Neural cell (in vitro differentiated cells): ENCODE measurements around the gene TAF6. TPM values are rescaled to one million over a fixed set of nuclear protein-coding genes. Genes with fewer than 3 reads are reported as not detected.

ENCODE experiments used
- H2AFZ ChIP-seq: fragments of 200-600, 300-800 bp; sonication (generic), shearing (Covaris generic); 2 replicates; pipeline ENCODE4 v1.6.0; 2014; ENCODE audit warnings: low read depth, mild to moderate bottlenecking, antibody characterized with exemption, low read length, moderate library complexity
- H3F3A ChIP-seq: fragments of 200-600 bp; shearing (Covaris generic); 2 replicates; pipeline ENCODE4 v1.6.1; 2016; ENCODE audit warnings: mild to moderate bottlenecking, moderate library complexity, mixed read lengths, antibody characterized with exemption, low read length; ENCODE audit not compliant: insufficient read depth, poor library complexity, severe bottlenecking
- H3K27ac ChIP-seq: fragments of 200-600, 300-800 bp; sonication (generic), shearing (Covaris generic); 2 replicates; pipeline ENCODE4 v1.5.1; 2014; ENCODE audit warnings: mild to moderate bottlenecking, low read length, moderate library complexity
- H3K27me3 ChIP-seq: fragments of 300-800, 200-600 bp; sonication (generic), shearing (Covaris generic); 2 replicates; pipeline ENCODE4 v1.6.0; 2014; ENCODE audit warnings: mild to moderate bottlenecking, low read depth, low read length, moderate library complexity; ENCODE audit not compliant: insufficient read depth
- H3K36me3 ChIP-seq: fragments of 300-800, 200-600 bp; sonication (generic), shearing (Covaris generic); 2 replicates; pipeline ENCODE4 v1.5.1; 2014; ENCODE audit warnings: mild to moderate bottlenecking, antibody characterized with exemption, low read length, moderate library complexity; ENCODE audit not compliant: insufficient read depth
- H3K4me2 ChIP-seq: fragments of 300-800, 200-600 bp; sonication (generic), shearing (Covaris generic); 2 replicates; pipeline ENCODE4 v1.6.0; 2014; ENCODE audit warnings: mild to moderate bottlenecking, low read length
- H3K4me3 ChIP-seq: fragments of 300-800, 200-600 bp; sonication (generic), shearing (Covaris generic); 2 replicates; pipeline ENCODE4 v1.5.1; 2014; ENCODE audit warnings: mild to moderate bottlenecking, low read length, moderate library complexity
- H3K79me2 ChIP-seq: fragments of 200-600 bp; shearing (Covaris generic); replicated peaks from 2 replicates; pipeline ENCODE4 v1.6.0; 2014; ENCODE audit warnings: mild to moderate bottlenecking, low read length, moderate library complexity; ENCODE audit not compliant: insufficient read depth
- H3K9ac ChIP-seq: fragments of 300-800, 200-600 bp; sonication (generic), shearing (Covaris generic); 2 replicates; pipeline ENCODE4 v1.6.1; 2016; ENCODE audit warnings: mild to moderate bottlenecking, low read length, mixed read lengths
- H3K9me2 ChIP-seq: fragments of 200-600 bp; shearing (Covaris generic); 2 replicates; pipeline ENCODE4 v1.6.1; 2016; ENCODE audit warnings: mild to moderate bottlenecking, low read length, mixed read lengths; ENCODE audit not compliant: insufficient read depth
- H3K9me3 ChIP-seq: fragments of 200-600, 300-800 bp; sonication (generic), shearing (Covaris generic); 2 replicates; pipeline ENCODE4 v1.6.1; 2016; ENCODE audit warnings: mild to moderate bottlenecking, mixed run types, low read length, moderate library complexity, mixed read lengths
- H4K20me1 ChIP-seq: fragments of 200-600 bp; shearing (Covaris generic); 2 replicates; pipeline ENCODE4 v1.6.1; 2016; ENCODE audit warnings: mild to moderate bottlenecking, mixed run types; ENCODE audit not compliant: insufficient read depth
- EP300 ChIP-seq: fragments of 450-650 bp; conservative IDR thresholded peaks from 2 replicates; pipeline ENCODE4 v1.6.1; 2014; ENCODE audit warnings: antibody characterized with exemption, mild to moderate bottlenecking, moderate library complexity; ENCODE audit not compliant: poor library complexity, severe bottlenecking
- EZH2 ChIP-seq: fragments of 200-600, 300-800 bp; shearing (Covaris generic), sonication (generic); IDR thresholded peaks from 2 replicates; pipeline ENCODE4 v1.6.1; 2014; ENCODE audit warnings: antibody characterized with exemption, low read length, borderline replicate concordance, mild to moderate bottlenecking; ENCODE audit not compliant: insufficient read depth, poor library complexity, severe bottlenecking
- MXI1 ChIP-seq: fragments of 450-650 bp; conservative IDR thresholded peaks from 2 replicates; pipeline ENCODE4 v1.6.1; 2014; ENCODE audit warnings: antibody characterized with exemption, mild to moderate bottlenecking; ENCODE audit not compliant: poor library complexity, severe bottlenecking
- POLR2AphosphoS5 ChIP-seq: IDR thresholded peaks from 2 replicates; pipeline ENCODE4 v1.6.1; 2012
- RAD21 ChIP-seq: fragments of 450-650 bp; conservative IDR thresholded peaks from 2 replicates; pipeline ENCODE4 v1.6.1; 2014; ENCODE audit warnings: antibody characterized with exemption, mild to moderate bottlenecking, moderate library complexity
- SMC3 ChIP-seq: fragments of 450-650 bp; conservative IDR thresholded peaks from 2 replicates; pipeline ENCODE4 v1.6.1; 2014; ENCODE audit warnings: antibody characterized with exemption, mild to moderate bottlenecking, moderate library complexity; ENCODE audit not compliant: poor library complexity
- TAF1 ChIP-seq: IDR thresholded peaks from 2 replicates; pipeline ENCODE4 v1.6.1; 2012; ENCODE audit warnings: low read depth
- polyA plus RNA-seq: library from polyadenylated mRNA; depleted of rRNA; stranded (reverse); fragments of >200 nt; gene quantifications from 2 replicates; pipeline ENCODE4 v1.2.3, GENCODE V29; 2014
- TF ChIP-seq, protein P1 (sequence below): fragments of 450-650 bp; IDR thresholded peaks from 2 replicates; pipeline ENCODE4 v1.5.1; 2014; ENCODE audit warnings: antibody characterized with exemption, mild to moderate bottlenecking, moderate library complexity; ENCODE audit not compliant: poor library complexity, severe bottlenecking
- TF ChIP-seq, protein P2 (sequence below): IDR thresholded peaks from 2 replicates; pipeline ENCODE4 v1.6.1; 2012; ENCODE audit warnings: borderline replicate concordance

TAF6 gene
- polyA plus RNA-seq, 1 donor from 2014 or later: 23.4 TPM

DNA sequence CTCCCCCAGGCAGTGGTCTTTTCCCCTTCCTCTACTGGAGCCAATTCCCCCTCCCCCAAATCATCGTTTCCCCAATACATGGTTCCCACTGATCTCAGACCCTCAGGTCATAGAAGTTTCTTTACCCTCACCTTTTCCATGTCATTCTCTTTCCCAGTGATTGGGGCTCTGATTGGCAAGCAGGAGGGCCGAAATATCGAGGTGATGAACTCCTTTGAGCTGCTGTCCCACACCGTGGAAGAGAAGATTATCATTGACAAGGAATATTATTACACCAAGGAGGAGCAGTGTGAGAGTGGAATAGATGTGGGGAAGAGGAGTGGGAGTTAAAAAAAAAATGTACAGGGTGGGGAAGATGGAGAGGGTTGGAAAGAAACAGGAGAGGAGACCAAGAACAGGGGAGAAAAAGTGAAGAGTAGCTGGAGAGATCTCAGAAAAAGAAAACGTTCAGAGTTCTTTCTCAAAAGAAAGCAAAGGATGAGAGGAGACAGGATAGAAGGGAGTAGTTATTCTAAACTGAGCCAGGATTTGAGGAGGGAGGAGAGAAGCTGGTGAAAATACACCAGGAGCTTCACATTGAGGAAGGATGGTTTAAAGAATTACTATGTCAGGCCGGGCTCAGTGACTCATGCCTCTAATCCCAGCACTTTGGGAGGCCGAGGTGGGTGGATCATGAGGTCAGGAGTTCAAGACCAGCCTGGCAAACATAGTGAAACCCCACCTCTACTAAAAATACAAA, 29.5 kb downstream of the TAF6 start:
- Histone ChIP-seq H3K36me3 (no peaks in the 10 kb centered on the region), H3K79me2 (peaks cover 4% of the 10 kb centered on the region), H3K27ac (peak overlapping the region; percentile 83), H3F3A (no peaks in the 10 kb centered on the region), H3K9me3 (no peaks in the 10 kb centered on the region), H3K4me3 (peak overlapping the region; percentile 90), H3K9me2 (no peaks in the 10 kb centered on the region), H3K27me3 (no peaks in the 10 kb centered on the region), H4K20me1 (no peaks in the 10 kb centered on the region), H2AFZ (no peak overlapping the region), H3K4me2 (peak overlapping the region; percentile 56), H3K9ac (peak overlapping the region; percentile 82)
- TF ChIP-seq, protein P1, sequence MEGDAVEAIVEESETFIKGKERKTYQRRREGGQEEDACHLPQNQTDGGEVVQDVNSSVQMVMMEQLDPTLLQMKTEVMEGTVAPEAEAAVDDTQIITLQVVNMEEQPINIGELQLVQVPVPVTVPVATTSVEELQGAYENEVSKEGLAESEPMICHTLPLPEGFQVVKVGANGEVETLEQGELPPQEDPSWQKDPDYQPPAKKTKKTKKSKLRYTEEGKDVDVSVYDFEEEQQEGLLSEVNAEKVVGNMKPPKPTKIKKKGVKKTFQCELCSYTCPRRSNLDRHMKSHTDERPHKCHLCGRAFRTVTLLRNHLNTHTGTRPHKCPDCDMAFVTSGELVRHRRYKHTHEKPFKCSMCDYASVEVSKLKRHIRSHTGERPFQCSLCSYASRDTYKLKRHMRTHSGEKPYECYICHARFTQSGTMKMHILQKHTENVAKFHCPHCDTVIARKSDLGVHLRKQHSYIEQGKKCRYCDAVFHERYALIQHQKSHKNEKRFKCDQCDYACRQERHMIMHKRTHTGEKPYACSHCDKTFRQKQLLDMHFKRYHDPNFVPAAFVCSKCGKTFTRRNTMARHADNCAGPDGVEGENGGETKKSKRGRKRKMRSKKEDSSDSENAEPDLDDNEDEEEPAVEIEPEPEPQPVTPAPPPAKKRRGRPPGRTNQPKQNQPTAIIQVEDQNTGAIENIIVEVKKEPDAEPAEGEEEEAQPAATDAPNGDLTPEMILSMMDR: no peak
- TF ChIP-seq POLR2AphosphoS5: no peak
- TF ChIP-seq EZH2: no peak
- no peak for TF ChIP-seq RAD21
- TF ChIP-seq TAF1: no peak
- no peak for TF ChIP-seq EP300
- TF ChIP-seq, protein P2, sequence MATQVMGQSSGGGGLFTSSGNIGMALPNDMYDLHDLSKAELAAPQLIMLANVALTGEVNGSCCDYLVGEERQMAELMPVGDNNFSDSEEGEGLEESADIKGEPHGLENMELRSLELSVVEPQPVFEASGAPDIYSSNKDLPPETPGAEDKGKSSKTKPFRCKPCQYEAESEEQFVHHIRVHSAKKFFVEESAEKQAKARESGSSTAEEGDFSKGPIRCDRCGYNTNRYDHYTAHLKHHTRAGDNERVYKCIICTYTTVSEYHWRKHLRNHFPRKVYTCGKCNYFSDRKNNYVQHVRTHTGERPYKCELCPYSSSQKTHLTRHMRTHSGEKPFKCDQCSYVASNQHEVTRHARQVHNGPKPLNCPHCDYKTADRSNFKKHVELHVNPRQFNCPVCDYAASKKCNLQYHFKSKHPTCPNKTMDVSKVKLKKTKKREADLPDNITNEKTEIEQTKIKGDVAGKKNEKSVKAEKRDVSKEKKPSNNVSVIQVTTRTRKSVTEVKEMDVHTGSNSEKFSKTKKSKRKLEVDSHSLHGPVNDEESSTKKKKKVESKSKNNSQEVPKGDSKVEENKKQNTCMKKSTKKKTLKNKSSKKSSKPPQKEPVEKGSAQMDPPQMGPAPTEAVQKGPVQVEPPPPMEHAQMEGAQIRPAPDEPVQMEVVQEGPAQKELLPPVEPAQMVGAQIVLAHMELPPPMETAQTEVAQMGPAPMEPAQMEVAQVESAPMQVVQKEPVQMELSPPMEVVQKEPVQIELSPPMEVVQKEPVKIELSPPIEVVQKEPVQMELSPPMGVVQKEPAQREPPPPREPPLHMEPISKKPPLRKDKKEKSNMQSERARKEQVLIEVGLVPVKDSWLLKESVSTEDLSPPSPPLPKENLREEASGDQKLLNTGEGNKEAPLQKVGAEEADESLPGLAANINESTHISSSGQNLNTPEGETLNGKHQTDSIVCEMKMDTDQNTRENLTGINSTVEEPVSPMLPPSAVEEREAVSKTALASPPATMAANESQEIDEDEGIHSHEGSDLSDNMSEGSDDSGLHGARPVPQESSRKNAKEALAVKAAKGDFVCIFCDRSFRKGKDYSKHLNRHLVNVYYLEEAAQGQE: no peak
- no peak for TF ChIP-seq SMC3

DNA sequence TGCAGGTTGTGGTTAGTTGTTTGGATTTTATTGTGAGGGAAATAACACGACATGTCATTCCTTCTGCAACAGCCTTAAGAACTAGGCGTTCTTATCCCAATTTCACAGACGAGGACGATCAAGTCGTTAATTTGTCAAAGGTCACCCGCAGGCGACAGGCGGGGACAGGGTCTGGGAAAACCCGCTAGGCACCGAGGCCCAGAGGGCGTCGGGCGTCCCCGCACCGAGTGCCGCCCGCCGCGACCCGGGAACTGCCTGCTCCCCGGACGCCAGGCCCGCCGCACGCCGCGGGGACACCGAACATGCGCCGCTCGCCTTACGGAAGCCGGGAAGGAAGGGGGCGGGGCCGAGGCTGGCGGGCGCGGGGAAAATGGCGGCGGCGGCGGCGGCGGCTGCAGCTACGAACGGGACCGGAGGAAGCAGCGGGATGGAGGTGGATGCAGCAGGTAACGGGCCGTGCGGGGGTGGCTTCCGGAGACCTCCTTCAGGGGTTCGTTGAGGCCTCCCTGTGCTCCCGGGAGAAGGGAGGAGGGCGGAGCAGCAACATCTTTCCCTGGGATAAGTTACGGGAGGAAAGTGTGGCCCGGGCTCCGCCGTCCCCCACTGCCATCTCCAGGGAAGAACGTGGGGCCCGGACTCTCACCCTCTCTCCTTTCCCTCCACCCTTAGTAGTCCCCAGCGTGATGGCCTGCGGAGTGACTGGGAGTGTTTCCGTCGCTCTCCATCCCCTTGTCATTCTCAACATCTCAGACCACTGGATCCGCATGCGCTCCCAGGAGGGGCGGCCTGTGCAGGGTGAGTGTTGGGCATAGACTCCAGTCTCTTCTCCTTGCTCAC, 30.3 kb downstream of the TAF6 start, which contains the start of gene COPS6:
COPS6 (plus strand) TSS at position 349 of the 837 bp plus-strand sequence; CDS start at position 371, 22 bp downstream.
- Histone ChIP-seq H3K4me2 (peak within 1 kb of the TSS; percentile 66), H3K36me3 (no peaks in the 10 kb centered on the region), H2AFZ (peak within 1 kb of the TSS; percentile 54), H3K27ac (peak within 1 kb of the TSS; percentile 83), H4K20me1 (no peaks in the 10 kb centered on the region), H3K9me3 (no peaks in the 10 kb centered on the region), H3K9ac (peak within 1 kb of the TSS; percentile 82), H3K27me3 (no peaks in the 10 kb centered on the region), H3K4me3 (peak within 1 kb of the TSS; percentile 90), H3K9me2 (no peaks in the 10 kb centered on the region), H3K79me2 (peaks cover 4% of the 10 kb centered on the region), H3F3A (no peaks in the 10 kb centered on the region)
- TF ChIP-seq RAD21: no peak
- TF ChIP-seq EP300: peak; percentile 57
- TF ChIP-seq EZH2: no peak
- peak; percentile 95 for TF ChIP-seq MXI1
- TF ChIP-seq SMC3: peak; percentile 24
- TF ChIP-seq, protein P2: peak; percentile 78
- TF ChIP-seq, protein P1: no peak
- TF ChIP-seq TAF1: peak; percentile 95
- TF ChIP-seq POLR2AphosphoS5: peak; percentile 92
